ENCODE data around the gene PPARG. TPM values are rescaled to one million over a fixed set of nuclear protein-coding genes. Genes with fewer than 3 reads are reported as not detected.

Gene PPARG
- total and polyA plus RNA-seq, 2 of the 8 experiments (the other 6 are each of a cell fraction or from before 2014, with no cell fraction given): 0.06 TPM; not detected in 1

- Histone ChIP-seq H3K9me3 (ENCODE audit: insufficient read depth in 2 of 2, low read depth in 1 of 2, low read length in 1 of 2) (no peaks in the 10 kb centered on the region), H4K8ac (ENCODE audit: extremely low read depth, insufficient read depth, low read length) (no peak overlapping the region), H2BK120ac (replicated peaks; ENCODE audit: low read depth, low read length) (no peak overlapping the region), H2AFZ (ENCODE audit: low read length) (peak overlapping the region; percentile 90), H3K9ac (replicated peaks in 1 of 4; ENCODE audit: extremely low read depth in 1 of 4, low read depth in 3 of 4, low read length in 3 of 4) (no peak overlapping the region), H3K79me1 (ENCODE audit: low read depth, low read length) (no peaks in the 10 kb centered on the region), H3K4me2 (ENCODE audit: insufficient read depth in 1 of 2, low read depth in 2 of 2, low read length in 2 of 2) (peak overlapping the region in 1 of 2 experiments; percentile 15; a peak in 3 of 4 replicates), H2BK20ac (ENCODE audit: low read length) (no peak overlapping the region), H3K56ac (replicated peaks; ENCODE audit: insufficient read length, low read depth, low read length) (no peak overlapping the region), H3K18ac (ENCODE audit: extremely low read depth, low read length) (no peak overlapping the region), H4K91ac (replicated peaks; ENCODE audit: insufficient read length, low read length) (peak overlapping the region; percentile 83), H3K4me3 (ENCODE audit: extremely low read depth in 1 of 4, insufficient read depth in 2 of 4, low read depth in 3 of 4, low read length in 4 of 4) (no peak overlapping the region; a peak in 1 of 8 replicates), H2AK5ac (ENCODE audit: low read depth, low read length) (no peak overlapping the region), H4K20me1 (replicated peaks in 1 of 2; ENCODE audit: control insufficient read depth in 1 of 2, insufficient read depth in 2 of 2, low read length in 2 of 2) (no peaks in the 10 kb centered on the region), H3K23ac (ENCODE audit: insufficient read length) (no peak overlapping the region), H3K79me2 (ENCODE audit: control insufficient read depth in 1 of 2, insufficient read depth in 2 of 2, low read length in 2 of 2) (no peaks in the 10 kb centered on the region), H4K5ac (ENCODE audit: insufficient read length, low read depth, low read length) (no peak overlapping the region), H3K4me1 (replicated peaks in 1 of 4; ENCODE audit: control insufficient read depth in 3 of 4, insufficient read depth in 4 of 4, low read length in 3 of 4) (peaks cover 0 to 16% (median 6%) of the 10 kb centered on the region in 4 experiments; a peak in 5 of 7 replicates), H3K27me3 (replicated peaks in 1 of 4; ENCODE audit: control insufficient read depth in 3 of 4, extremely low read depth in 1 of 4, insufficient read depth in 3 of 4, low read length in 3 of 4) (peaks cover 0 to 2% (median 0%) of the 10 kb centered on the region in 4 experiments; a peak in 1 of 7 replicates), H3K36me3 (ENCODE audit: control insufficient read depth in 2 of 4, insufficient read depth in 4 of 4, low read length in 3 of 4) (no peaks in the 10 kb centered on the region; a peak in 1 of 8 replicates), H3K27ac (ENCODE audit: low read depth, low read length) (no peak overlapping the region), H3K23me2 (ENCODE audit: low read depth, low read length) (no peaks in the 10 kb centered on the region), H2BK12ac (ENCODE audit: low read depth, low read length) (peak overlapping the region; percentile 20; the same call in 1 of the 2 replicates), H3K14ac (ENCODE audit: insufficient read length) (no peak overlapping the region), H3K4ac (replicated peaks; ENCODE audit: insufficient read length, low read depth, low read length) (peak overlapping the region; percentile 21), H2BK5ac (ENCODE audit: low read depth, low read length) (peak overlapping the region; percentile 10; the same call in 1 of the 2 replicates), H2BK15ac (ENCODE audit: low read length) (no peak overlapping the region)
- DNase-seq (ENCODE audit: low read depth in 1 of 2, low spot score in 2 of 2): no peak
- no peak for FAIRE-seq
- TF ChIP-seq ASH2L (IDR thresholded peaks at IDR 0.05; ENCODE audit: low read length): peak; percentile 37
- TF ChIP-seq FOSL1 (IDR thresholded peaks at IDR 0.05; ENCODE audit: insufficient read depth, low read depth, low read length): no peak
- POLR2A ChIA-PET (ENCODE audit: partially characterized antibody): no interaction called here
- CTCF ChIA-PET (ENCODE audit: partially characterized antibody): no interaction called here
- WGBS, 2 experiments (ENCODE audit: extremely low coverage in 1 of 2, insufficient coverage in 1 of 2, insufficient read length in 1 of 2, insufficient replicate concordance in 2 of 2, low coverage in 1 of 2, low lambda C conversion rate in 2 of 2, missing lambda C conversion rate in 1 of 2): 58% methylated on average over 23 of the region's 24 CpGs; no CpG with 5 or more reads in 1 of the 2 experiments
Measured at GRCh38 chr3:12444582-12445471, 156.0 kb downstream of the PPARG start.
